NCI-H2081 treated with DMSO at 0.1 percent for 48 hours (cell line): ENCODE measurements around the gene FMO1.
A peak's percentile ranks its signal among the peaks of the same experiment; 100 is the strongest.
"Not testable (repeated sequence)": the region's sequence is repeated elsewhere in the genome, so short reads cannot be mapped to it uniquely, and the experiment has no call there.

Experiments
- DNase-seq: peaks from one replicate; lab custom pipeline; 2025; lab: John Stamatoyannopoulos, UW

The FMO1 gene

GRCh38 chr1:171248302-171248701 is at the start of gene FMO1:
FMO1 (plus strand) TSS chr1:171248494; CDS start chr1:171258088, 9,594 bp downstream.
- no peak for DNase-seq

DNA sequence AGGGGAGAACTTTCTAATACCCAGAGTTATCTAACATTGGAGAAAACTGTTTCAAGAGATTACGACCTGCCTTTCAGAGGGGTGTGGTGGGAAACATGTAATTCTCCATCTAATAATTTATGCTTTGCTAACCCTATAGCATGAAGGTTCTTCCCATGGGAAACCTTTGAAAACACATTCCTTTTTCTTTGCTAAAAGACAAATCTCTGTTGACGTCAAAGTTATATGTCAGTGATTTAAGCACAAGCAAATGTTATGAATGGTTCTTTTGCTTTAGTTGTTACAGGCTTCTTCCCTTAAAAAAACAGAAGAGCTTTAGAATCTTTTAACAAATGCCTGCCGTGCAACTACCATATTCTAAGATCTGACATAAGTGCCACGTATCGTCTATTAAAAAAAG is 44.0 kb upstream of the FMO1 start:
- no peak for DNase-seq

- DNase-seq, result no peak
Measured at GRCh38 chr1:171206204-171206977, 41.9 kb upstream of the FMO1 start.

DNA sequence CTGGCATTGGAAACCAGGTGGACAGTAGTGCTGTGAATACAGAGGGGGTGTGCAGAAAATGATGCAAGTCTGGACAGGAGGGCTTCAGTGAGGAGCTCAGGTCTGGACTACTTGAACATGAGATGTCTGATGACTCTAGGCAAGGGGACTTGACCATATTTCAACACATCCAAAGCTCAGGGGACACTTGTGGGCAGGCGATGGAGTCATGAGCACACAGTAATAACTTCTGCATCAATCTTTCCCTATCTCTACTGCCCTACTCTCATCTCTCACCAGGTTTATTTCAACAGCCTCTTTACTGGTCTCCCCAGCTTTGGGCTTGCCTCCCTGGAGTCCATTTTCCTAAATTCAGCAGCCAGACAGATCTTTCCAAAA is 41.3 kb upstream of the FMO1 start:
- no peak for DNase-seq

- DNase-seq, result no peak
Measured at GRCh38 chr1:171207377-171207776, 40.9 kb upstream of the FMO1 start.

GRCh38 chr1:171210355-171210754 is 37.9 kb upstream of the FMO1 start:
- DNase-seq, result no peak

DNA sequence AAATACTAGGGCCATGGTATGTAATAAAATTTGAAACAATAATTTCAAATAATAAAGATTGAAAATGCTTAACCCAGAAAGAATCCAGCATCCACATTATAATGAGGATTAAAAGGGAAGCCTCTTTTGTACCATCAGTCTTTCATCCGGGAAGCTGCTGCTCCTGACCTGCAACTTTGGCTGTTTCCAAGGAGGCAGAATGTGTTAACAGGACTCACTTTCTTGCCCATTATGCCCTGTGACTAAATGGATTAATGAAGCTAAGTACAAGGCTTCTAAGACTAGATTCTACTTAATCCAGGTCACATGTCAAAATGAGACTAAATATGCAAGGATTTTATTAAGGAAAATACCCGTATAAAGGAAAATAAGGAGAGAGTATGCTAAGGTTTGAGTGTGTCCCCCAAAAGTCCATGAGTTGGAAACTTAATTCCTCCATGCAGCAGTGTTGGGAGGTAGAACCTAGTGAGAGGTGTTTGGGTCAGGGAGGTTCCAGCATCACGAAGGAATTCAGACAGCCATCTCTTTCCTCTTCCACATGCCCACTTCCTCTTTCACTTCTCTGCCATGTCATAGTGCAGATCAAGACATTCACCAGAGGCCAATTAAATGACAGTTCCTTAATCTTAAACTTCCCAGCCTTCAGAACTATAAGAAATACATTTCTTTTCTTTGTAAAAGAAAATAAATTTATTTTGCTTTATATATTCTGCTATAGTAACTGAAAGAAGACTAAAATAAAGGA is 35.5 kb upstream of the FMO1 start:
- no peak for DNase-seq

GRCh38 chr1:171213559-171214454 is 34.5 kb upstream of the FMO1 start:
- no peak for DNase-seq

GRCh38 chr1:171217658-171218443 is 30.4 kb upstream of the FMO1 start:
- DNase-seq, result no peak

- DNase-seq, result no peak
Measured at GRCh38 chr1:171218661-171219060, 29.6 kb upstream of the FMO1 start.

DNA sequence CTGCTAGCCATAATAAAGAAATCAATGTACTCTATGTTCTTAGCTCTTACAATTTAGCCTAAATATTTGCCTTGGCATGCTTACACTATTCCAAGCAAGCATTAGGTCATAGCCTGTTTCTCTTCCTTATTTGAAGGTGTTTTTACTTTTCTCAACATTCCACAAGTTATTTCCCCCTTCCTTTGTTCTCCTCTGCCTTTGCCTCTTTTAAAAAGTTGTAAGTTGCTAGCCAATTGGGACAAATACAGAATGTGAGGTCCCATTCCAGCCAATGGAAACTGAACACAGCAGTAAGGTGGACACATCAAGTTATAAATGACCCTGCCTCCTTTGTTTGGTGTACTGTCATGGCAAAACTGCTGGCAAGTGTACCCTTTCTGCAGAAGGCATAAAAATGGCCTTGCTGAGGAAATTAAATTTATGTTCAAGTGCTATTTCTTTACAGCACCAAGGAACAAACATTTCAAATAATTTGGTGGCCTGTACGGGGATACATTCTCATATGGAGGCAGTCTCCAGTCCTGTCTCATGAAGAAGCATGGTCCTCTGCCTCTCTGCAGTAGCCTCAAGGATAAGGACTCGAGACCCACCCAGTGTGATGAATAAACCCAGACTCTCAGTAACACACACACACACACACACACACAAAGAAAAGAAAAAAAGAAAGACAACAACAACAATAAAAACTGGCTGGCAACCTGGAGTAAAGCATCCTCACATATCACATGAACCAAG is 28.8 kb upstream of the FMO1 start:
- no peak for DNase-seq

DNA sequence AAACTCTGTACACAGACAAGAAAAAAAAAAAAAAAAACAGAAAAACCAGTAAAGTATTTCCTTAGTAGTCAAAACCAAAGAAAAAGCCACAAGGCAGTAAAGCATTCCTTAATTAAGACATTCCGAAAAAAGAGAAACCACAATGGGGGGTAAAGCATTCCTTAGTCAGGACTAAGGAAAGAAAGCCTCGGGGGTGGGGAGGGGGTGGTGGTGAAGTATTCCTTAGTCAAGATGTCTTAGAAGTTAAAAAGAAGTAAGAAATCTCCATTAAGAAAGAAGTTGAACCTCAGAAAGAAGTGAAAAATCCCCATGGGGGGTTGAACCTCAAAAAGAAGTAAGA is 28.2 kb upstream of the FMO1 start:
- DNase-seq, result no peak

- no peak for DNase-seq
Measured at GRCh38 chr1:171220581-171221054, 27.7 kb upstream of the FMO1 start.

DNA sequence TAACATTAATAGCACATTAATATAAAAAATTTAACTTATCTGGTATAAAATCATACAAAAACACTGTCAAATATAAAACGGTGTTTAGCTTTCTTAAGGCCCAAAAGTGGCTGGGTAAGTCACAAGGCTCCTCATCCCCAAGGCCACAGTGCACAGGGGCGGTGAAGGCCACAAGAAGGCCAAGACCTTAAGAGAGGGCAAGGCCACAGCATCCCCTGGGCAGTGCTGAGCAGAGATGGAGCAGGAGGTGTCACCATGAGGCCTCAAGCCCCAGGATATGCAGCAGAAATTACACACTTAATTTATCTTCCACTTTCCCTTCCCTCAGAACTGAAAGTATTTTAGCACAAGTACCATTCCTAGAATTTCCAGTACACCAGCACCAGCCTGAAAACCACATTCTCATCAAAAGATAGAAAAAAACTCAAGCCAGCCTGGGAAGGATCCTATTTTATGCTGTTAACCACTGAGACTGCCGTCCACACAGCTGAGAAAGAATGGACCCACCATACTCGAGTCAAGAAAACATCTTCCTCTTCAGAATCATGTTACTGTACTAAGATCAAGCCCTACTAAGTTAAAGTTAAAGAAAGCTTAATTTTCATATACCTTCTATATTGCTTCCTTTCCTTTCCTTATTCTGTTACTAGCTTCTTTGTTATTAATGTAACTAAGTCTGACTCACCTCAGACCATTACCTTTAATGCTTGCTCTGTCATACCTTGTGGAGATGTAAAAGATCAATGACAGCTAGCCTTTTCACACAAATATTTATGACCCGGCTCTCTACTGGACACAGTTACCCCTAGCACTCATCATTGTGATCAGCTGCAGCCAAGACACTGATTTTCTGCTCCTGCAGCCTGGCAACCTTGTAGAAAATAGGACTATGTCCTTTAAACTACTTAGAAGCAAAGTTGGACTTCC is 26.4 kb upstream of the FMO1 start:
- no peak for DNase-seq

GRCh38 chr1:171222936-171223335 is 25.4 kb upstream of the FMO1 start:
- no peak for DNase-seq

- DNase-seq, result not testable (repeated sequence)
Measured at GRCh38 chr1:171224257-171224656, 24.0 kb upstream of the FMO1 start.

- DNase-seq, result peak; percentile 11
Measured at GRCh38 chr1:171226747-171227370, 21.4 kb upstream of the FMO1 start.

DNA sequence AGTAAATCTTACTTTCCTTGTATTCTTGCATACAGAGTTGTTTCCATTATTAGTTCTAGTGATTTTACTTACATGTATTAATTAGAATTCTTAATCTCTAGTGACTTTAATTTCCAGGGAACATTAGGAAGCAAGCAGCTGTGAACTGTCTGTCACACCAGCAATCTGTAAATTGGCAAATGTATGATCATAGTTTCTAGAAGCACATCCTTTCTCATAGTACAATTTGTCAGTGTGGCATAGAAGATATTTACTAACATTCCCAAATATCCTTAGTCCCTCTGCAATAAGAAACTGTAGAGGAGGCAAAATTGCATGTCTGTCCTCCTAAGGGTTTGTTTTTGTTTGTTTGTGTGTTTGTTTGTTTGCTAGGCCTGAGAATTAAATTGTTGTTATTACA is 17.0 kb upstream of the FMO1 start:
- no peak for DNase-seq

GRCh38 chr1:171233183-171233582 is 15.1 kb upstream of the FMO1 start:
- DNase-seq, result no peak
